Gastrocnemius medialis (tissue), 4 donors: ENCODE results near the gene TFG. TPM values are rescaled to one million over a fixed set of nuclear protein-coding genes. Genes with fewer than 3 reads are reported as not detected.
A peak's percentile ranks its signal among the peaks of the same experiment; 100 is the strongest.

Experiments
- ATAC-seq, 2 donors: fragments of 150-250 bp; one replicate each; pipeline ENCODE4 v1.9.1; 2016
- DNase-seq, 2 donors: peaks; one replicate each; pipeline ENCODE4 v3.0.0-alpha.2; 2019
- H3K27ac ChIP-seq, 4 donors: fragments of 200-600 bp; sonication (generic); 1 replicate in 1 of 4; 2 replicates in 3 of 4; pipeline ENCODE4 v1.5.1; 2016 to 2018; ENCODE audit warnings: mild to moderate bottlenecking in 2 of 4, moderate library complexity in 1 of 4
- H3K27me3 ChIP-seq, 3 donors: fragments of 200-600 bp; sonication (generic) in 2 of 3; 1 replicate in 1 of 3; 2 replicates in 2 of 3; pipeline versions ENCODE4 v1.5.1 to v1.6.0; 2016 to 2019; ENCODE audit warnings: mild to moderate bottlenecking in 1 of 3, moderate library complexity in 1 of 3
- H3K36me3 ChIP-seq, 2 donors: fragments of 200-600 bp; sonication (generic) in 1 of 2; one replicate each; pipeline ENCODE4 v1.5.1; 2017 to 2018
- H3K4me1 ChIP-seq, 2 donors: fragments of 200-600 bp; sonication (generic) in 1 of 2; one replicate each; pipeline ENCODE4 v1.5.1; 2016 to 2017; ENCODE audit warnings: mild to moderate bottlenecking in 2 of 2
- H3K4me3 ChIP-seq, 4 donors: fragments of 200-600 bp; sonication (generic) in 3 of 4; 1 replicate in 1 of 4; 2 replicates in 3 of 4; pipeline ENCODE4 v1.5.1; 2016 to 2019; ENCODE audit warnings: mild to moderate bottlenecking in 2 of 4
- H3K9me3 ChIP-seq, 3 donors: fragments of 200-600 bp; sonication (generic) in 2 of 3; 1 replicate in 1 of 3; 2 replicates in 2 of 3; pipeline ENCODE4 v1.5.1; 2016 to 2019
- CTCF ChIP-seq, 5 experiments: fragments of 450-650 bp in 3 of 5; fragments of 200-600 bp in 2 of 5; sonication (generic) in 2 of 5; IDR thresholded peaks in 4 of 5; conservative IDR thresholded peaks in 1 of 5; 1 replicate in 4 of 5; 2 replicates in 1 of 5; pipeline ENCODE4 v1.5.1; 2016 to 2019; ENCODE audit warnings: antibody characterized with exemption in 5 of 5, mild to moderate bottlenecking in 3 of 5, moderate library complexity in 3 of 5
- POLR2A ChIP-seq, 2 donors: fragments of 450-650 bp; IDR thresholded peaks; one replicate each; pipeline ENCODE4 v1.6.1; 2017; ENCODE audit warnings: antibody characterized with exemption in 2 of 2, mild to moderate bottlenecking in 2 of 2, moderate library complexity in 2 of 2
- in situ Hi-C, 4 donors: fragments of 200-750 bp; cut with MboI; loops; one replicate each; pipeline versions ENCODE4 v1.15.0 to v1.8.0; 2017; ENCODE audit warnings: low sequenced_read_pairs in 4 of 4
- intact Hi-C: fragments of 100-400 bp; cut with DNase I; formaldehyde crosslinking; loops from one replicate; pipeline ENCODE4 v1.15.1; 2023; ENCODE audit warnings: low total_unique reads
- total RNA-seq, 4 donors: library from RNA; depleted of rRNA; stranded (reverse); fragments of >200 nt; gene quantifications; one replicate each; pipeline versions ENCODE4 v1.1.0 to v1.2.3, GENCODE V29; 2016

TFG gene
- total RNA-seq, 4 donors from 2014 or later, result 57.2 to 77.9 (median 67.3) TPM

- Histone ChIP-seq H3K36me3 (peaks cover 0 to 8% of the 10 kb centered on the region in 2 donors), H3K27me3 (no peaks in the 10 kb centered on the region), H3K27ac (peak overlapping the region in 1 of 4 donors; percentile 70), H3K9me3 (no peaks in the 10 kb centered on the region), H3K4me1 (peaks cover 24 to 35% of the 10 kb centered on the region in 2 donors), H3K4me3 (no peak overlapping the region)
- ATAC-seq (no peak), DNase-seq (no peak)
- in situ Hi-C loops, result no loop called here
- TF ChIP-seq CTCF (IDR thresholded peaks at IDR 0.05 in 4 of 5, conservative IDR thresholded peaks at IDR 0.05 in 1 of 5), result no peak
- no peak for TF ChIP-seq POLR2A (IDR thresholded peaks at IDR 0.05)
- intact Hi-C loops, result no loop called here
Measured at GRCh38 chr3:100754563-100755334, 45.5 kb downstream of the TFG start.

GRCh38 chr3:100756441-100756840 is 47.1 kb downstream of the TFG start:
- Histone ChIP-seq H3K27ac (no peak overlapping the region), H3K4me1 (peaks cover 24 to 35% of the 10 kb centered on the region in 2 donors), H3K4me3 (no peak overlapping the region), H3K36me3 (no peaks in the 10 kb centered on the region), H3K27me3 (no peaks in the 10 kb centered on the region), H3K9me3 (no peaks in the 10 kb centered on the region)
- ATAC-seq (no peak), DNase-seq (peak in 1 of 2 donors; percentile 18)
- intact Hi-C loops, result no loop called here
- in situ Hi-C loops, result no loop called here
- no peak for TF ChIP-seq POLR2A (IDR thresholded peaks at IDR 0.05)
- no peak for TF ChIP-seq CTCF (IDR thresholded peaks at IDR 0.05 in 4 of 5, conservative IDR thresholded peaks at IDR 0.05 in 1 of 5)

GRCh38 chr3:100759159-100759558 is 49.9 kb downstream of the TFG start:
- TF ChIP-seq CTCF (IDR thresholded peaks at IDR 0.05 in 4 of 5, conservative IDR thresholded peaks at IDR 0.05 in 1 of 5) (no peak), POLR2A (IDR thresholded peaks at IDR 0.05) (no peak)
- ATAC-seq (no peak), DNase-seq (no peak)
- Histone ChIP-seq H3K36me3 (no peaks in the 10 kb centered on the region), H3K27me3 (no peaks in the 10 kb centered on the region), H3K27ac (no peak overlapping the region), H3K4me1 (peaks cover 19 to 21% of the 10 kb centered on the region in 2 donors), H3K9me3 (no peaks in the 10 kb centered on the region), H3K4me3 (no peak overlapping the region)
- in situ Hi-C loops, result no loop called here
- intact Hi-C loops, result no loop called here

GRCh38 chr3:100759950-100760349 is 50.7 kb downstream of the TFG start:
- H3K9me3 ChIP-seq, result no peaks in the 10 kb centered on the region
- intact Hi-C loops, result no loop called here
- peaks cover 11 to 16% of the 10 kb centered on the region in 2 donors for H3K4me1 ChIP-seq
- no peaks in the 10 kb centered on the region for H3K27me3 ChIP-seq
- no peak overlapping the region for H3K27ac ChIP-seq
- DNase-seq, result no peak
- ATAC-seq, result no peak
- TF ChIP-seq POLR2A (IDR thresholded peaks at IDR 0.05) (no peak), CTCF (IDR thresholded peaks at IDR 0.05 in 4 of 5, conservative IDR thresholded peaks at IDR 0.05 in 1 of 5) (no peak)
- no peak overlapping the region for H3K4me3 ChIP-seq
- in situ Hi-C loops, result no loop called here
- H3K36me3 ChIP-seq, result no peaks in the 10 kb centered on the region
